ENCODE measurements around the gene LSM12. TPM values are rescaled to one million over a fixed set of nuclear protein-coding genes. Genes with fewer than 3 reads are reported as not detected.

The LSM12 gene
- total RNA-seq, 4 donors from 2014 or later, result 27.3 to 44.3 (median 36.9) TPM

DNA sequence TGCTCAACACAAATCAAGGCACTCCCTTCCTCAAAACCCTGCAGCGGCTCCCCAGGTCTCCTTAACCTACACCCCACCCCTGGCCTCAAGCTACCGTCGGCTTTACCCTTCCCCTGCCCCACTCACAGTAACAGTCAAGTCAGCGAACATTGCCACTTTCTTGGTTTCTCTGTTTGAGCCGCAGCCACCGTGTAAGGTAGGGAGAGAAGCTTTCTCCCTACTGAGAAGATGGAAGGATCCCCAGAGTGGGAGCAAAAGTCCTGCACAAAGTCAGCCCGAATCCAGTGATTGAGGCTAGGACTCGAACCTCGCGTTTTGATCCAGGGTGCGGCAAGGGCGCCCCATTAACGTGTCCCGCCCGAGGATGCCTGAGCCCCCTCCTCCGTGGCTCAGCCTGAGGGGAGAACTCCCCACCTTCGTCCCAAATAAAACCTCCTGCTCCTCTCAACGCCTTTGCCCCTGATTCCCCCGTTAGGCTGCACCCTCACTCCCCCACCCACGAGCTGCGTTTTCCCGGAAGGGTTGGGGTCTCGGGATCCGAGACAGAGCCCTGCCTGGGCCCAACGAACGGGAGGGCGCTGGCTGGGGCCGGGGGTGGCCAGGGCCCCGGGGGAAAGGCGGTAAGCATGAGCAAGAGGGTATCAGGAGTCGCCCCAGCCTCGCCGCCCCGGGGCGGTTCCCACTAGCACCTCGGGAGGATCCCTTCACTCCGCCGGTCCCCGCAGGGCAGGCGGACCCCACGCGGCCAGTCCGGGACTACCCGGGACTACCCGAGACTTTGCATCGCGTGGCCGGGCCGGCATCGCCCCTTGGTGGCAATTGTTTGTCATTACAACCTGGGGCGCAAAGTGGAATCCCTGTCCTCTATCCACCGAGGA is 72.0 kb downstream of the LSM12 start:
- Histone ChIP-seq H3K4me1 (peaks cover 0 to 12% (median 6%) of the 10 kb centered on the region in 3 donors), H3K36me3 (no peaks in the 10 kb centered on the region), H3K27me3 (peaks cover 0 to 7% (median 3%) of the 10 kb centered on the region in 4 donors), H3K9me3 (no peaks in the 10 kb centered on the region), H3K4me3 (peak overlapping the region in 3 of 4 donors; percentile 11 to 59 (median 22)), H3K27ac (no peak overlapping the region)
- DNase-seq, result no peak
- 15 to 24% methylated on average over 6 to 26 of the region's 52 CpGs for WGBS, 2 donors
- intact Hi-C loops (cut with DNase I), result loop anchor here (10.0 kb wide), 1 partner anchor 50 kb away; the partner anchor contains the start of gene PPY
- TF ChIP-seq, protein P1, sequence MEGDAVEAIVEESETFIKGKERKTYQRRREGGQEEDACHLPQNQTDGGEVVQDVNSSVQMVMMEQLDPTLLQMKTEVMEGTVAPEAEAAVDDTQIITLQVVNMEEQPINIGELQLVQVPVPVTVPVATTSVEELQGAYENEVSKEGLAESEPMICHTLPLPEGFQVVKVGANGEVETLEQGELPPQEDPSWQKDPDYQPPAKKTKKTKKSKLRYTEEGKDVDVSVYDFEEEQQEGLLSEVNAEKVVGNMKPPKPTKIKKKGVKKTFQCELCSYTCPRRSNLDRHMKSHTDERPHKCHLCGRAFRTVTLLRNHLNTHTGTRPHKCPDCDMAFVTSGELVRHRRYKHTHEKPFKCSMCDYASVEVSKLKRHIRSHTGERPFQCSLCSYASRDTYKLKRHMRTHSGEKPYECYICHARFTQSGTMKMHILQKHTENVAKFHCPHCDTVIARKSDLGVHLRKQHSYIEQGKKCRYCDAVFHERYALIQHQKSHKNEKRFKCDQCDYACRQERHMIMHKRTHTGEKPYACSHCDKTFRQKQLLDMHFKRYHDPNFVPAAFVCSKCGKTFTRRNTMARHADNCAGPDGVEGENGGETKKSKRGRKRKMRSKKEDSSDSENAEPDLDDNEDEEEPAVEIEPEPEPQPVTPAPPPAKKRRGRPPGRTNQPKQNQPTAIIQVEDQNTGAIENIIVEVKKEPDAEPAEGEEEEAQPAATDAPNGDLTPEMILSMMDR (IDR thresholded peaks at IDR 0.05), result peak; percentile 71 to 88 (median 82)
- no peak for TF ChIP-seq POLR2A (IDR thresholded peaks at IDR 0.05)

DNA sequence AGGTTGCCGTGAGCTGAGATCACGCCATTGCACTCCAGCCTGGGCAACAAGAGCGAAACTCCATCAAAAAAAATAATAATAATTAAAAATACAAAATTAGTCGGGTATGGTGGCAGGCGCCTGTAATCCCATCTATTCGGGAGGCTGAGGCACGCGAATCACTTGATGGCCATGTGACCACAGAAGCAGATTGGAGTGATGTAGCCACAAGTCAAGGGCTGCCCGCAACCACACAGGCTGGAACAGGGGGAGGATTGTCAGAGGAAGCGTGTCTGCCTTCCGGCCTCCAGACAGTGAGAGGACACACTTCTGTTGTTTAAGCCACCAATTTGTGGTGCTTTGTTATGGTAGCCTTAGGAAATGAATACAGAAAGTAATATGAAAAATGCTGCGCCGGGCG is 73.8 kb downstream of the LSM12 start:
- H3K27me3 ChIP-seq, result peaks cover 0 to 15% (median 4%) of the 10 kb centered on the region in 4 donors
- TF ChIP-seq POLR2A (IDR thresholded peaks at IDR 0.05), result no peak
- TF ChIP-seq, protein P1 (IDR thresholded peaks at IDR 0.05), result no peak
- no peak overlapping the region for H3K4me3 ChIP-seq
- H3K4me1 ChIP-seq, result peaks cover 0 to 12% (median 6%) of the 10 kb centered on the region in 3 donors
- DNase-seq, result no peak
- H3K27ac ChIP-seq, result no peak overlapping the region
- intact Hi-C loops (cut with DNase I), result loop anchor here (10.0 kb wide), 1 partner anchor 48 kb away; the partner anchor contains the start of gene PPY
- no peaks in the 10 kb centered on the region for H3K36me3 ChIP-seq
- no peaks in the 10 kb centered on the region for H3K9me3 ChIP-seq
- 87 to 94% methylated on average over 11 to 14 of the region's 14 CpGs for WGBS, 2 donors

DNA sequence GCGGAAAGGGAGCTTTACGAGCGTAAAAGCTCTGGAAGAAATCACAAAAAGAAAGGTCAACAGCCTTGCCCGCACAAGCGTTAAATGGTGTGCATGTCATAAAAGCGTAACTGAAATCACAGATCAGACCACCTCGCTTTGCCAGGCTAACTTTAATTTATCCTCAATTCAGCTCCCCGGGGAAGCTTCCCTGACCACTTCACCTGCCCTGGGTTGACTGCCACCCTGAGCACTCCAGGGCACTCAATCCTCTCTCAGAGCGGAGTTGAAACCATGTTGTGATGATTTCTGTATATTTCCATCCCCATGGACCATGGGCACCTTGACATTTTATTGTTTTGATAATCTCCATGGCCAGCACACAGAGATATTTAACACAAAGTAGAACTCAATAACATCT is 78.2 kb downstream of the LSM12 start:
- Histone ChIP-seq H3K9me3 (no peaks in the 10 kb centered on the region), H3K27ac (no peak overlapping the region), H3K4me1 (peaks cover 3 to 13% (median 8%) of the 10 kb centered on the region in 3 donors), H3K4me3 (no peak overlapping the region), H3K27me3 (peaks cover 0 to 53% (median 2%) of the 10 kb centered on the region in 4 donors), H3K36me3 (no peaks in the 10 kb centered on the region)
- TF ChIP-seq POLR2A (IDR thresholded peaks at IDR 0.05), result no peak
- TF ChIP-seq, protein P1 (IDR thresholded peaks at IDR 0.05), result no peak
- intact Hi-C loops (cut with DNase I), result no loop called here
- DNase-seq, result no peak
- 83 to 85% methylated on average over 9 of the region's 9 CpGs for WGBS, 2 donors

DNA sequence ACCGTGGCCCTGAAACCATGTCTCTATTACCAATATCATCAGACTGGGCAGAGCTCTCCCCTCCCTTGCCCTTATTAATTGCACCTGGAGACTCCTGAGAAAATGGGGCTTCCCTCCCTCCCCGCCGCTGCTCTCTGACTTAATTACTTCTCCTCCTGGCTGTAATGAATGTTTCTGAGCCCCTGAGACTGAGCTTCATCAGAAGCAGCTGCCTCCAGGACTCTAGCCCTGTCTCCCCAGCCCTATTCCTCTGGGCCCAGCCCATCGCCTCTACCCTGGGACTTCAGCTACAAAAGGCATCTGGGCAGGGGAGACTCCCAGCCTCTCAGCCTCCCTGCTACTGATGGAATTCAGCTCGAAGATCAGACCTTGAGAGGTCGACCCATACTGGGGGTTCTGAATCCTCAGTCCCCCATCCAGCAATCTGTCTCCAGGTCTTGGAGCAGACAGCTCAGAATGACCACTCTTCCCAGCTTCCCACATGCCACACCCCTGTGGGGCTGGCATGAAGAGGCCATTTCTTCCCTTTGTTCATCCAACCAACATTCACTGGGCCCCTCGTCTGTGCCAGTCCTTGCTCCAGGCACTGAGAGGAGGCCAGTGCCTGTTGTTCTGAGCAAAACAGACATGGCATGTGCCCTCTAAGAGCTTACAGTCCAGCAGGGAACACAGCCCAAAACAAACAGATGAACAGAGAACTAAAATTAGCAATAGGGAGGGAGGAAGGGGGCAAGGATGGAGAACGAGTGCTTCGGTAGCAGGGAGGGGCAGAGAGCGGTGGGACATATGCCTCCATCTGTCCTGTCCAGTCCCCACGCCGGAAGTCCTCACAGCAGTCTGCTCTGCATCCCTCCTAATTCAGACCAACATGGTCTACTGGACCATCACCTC is 79.1 kb downstream of the LSM12 start:
- H3K27me3 ChIP-seq, result peaks cover 0 to 57% (median 6%) of the 10 kb centered on the region in 4 donors

More for the DNA sequence above, 79.1 kb downstream of the LSM12 start:
- H3K4me1 ChIP-seq, result peaks cover 3 to 15% (median 8%) of the 10 kb centered on the region in 3 donors
- no peaks in the 10 kb centered on the region for H3K9me3 ChIP-seq
- H3K36me3 ChIP-seq, result no peaks in the 10 kb centered on the region
- intact Hi-C loops (cut with DNase I), result no loop called here
- no peak overlapping the region for H3K4me3 ChIP-seq
- 57 to 74% methylated on average over 9 to 10 of the region's 12 CpGs for WGBS, 2 donors
- no peak overlapping the region for H3K27ac ChIP-seq
- no peak for TF ChIP-seq POLR2A (IDR thresholded peaks at IDR 0.05)
- TF ChIP-seq, protein P1 (IDR thresholded peaks at IDR 0.05), result no peak
- DNase-seq, result no peak
